Epithelial cell of proximal tubule (primary cell): ENCODE results near the gene SLC39A11. TPM values are rescaled to one million over a fixed set of nuclear protein-coding genes. Genes with fewer than 3 reads are reported as not detected.

ENCODE experiments used
- DNase-seq: peaks from one replicate; pipeline ENCODE4 v3.0.0-alpha.2; 2011; ENCODE audit warnings: low read depth
- H3K4me3 ChIP-seq: 2 replicates; pipeline ENCODE4 v1.5.1; 2011; ENCODE audit warnings: low read depth, mild to moderate bottlenecking, low read length
- CTCF ChIP-seq: conservative IDR thresholded peaks from 2 replicates; pipeline ENCODE4 v1.5.1; 2012; ENCODE audit warnings: low read depth, mild to moderate bottlenecking, low read length
- total RNA-seq: library from RNA; depleted of rRNA; stranded (reverse); fragments of >200 nt; gene quantifications from 2 replicates; pipeline ENCODE4 v1.2.3, GENCODE V29; 2015

Gene SLC39A11
- total RNA-seq, 1 donor from 2014 or later = 12.6 TPM

- no peak for TF ChIP-seq CTCF
- DNase-seq = no peak
- no peak overlapping the region for H3K4me3 ChIP-seq
Observed at GRCh38 chr17:72839131-72839725, 253.3 kb downstream of the SLC39A11 start.

GRCh38 chr17:72838581-72838980 lies 253.9 kb downstream of the SLC39A11 start:
- DNase-seq = no peak
- no peak overlapping the region for H3K4me3 ChIP-seq
- no peak for TF ChIP-seq CTCF

- no peak for TF ChIP-seq CTCF
- no peak for DNase-seq
- no peak overlapping the region for H3K4me3 ChIP-seq
Observed at GRCh38 chr17:72838068-72838467, 254.4 kb downstream of the SLC39A11 start.

GRCh38 chr17:72837335-72837734 lies 255.2 kb downstream of the SLC39A11 start:
- TF ChIP-seq CTCF = no peak
- no peak for DNase-seq
- no peak overlapping the region for H3K4me3 ChIP-seq

- TF ChIP-seq CTCF = no peak
- no peak overlapping the region for H3K4me3 ChIP-seq
- no peak for DNase-seq
Observed at GRCh38 chr17:72833128-72833765, 259.2 kb downstream of the SLC39A11 start.

GRCh38 chr17:72832306-72832705 lies 260.2 kb downstream of the SLC39A11 start:
- H3K4me3 ChIP-seq = no peak overlapping the region
- TF ChIP-seq CTCF = no peak
- DNase-seq = no peak

- DNase-seq = no peak
- no peak for TF ChIP-seq CTCF
- H3K4me3 ChIP-seq = no peak overlapping the region
Observed at GRCh38 chr17:72829883-72830282, 262.6 kb downstream of the SLC39A11 start.
